Stomach (tissue), 9 donors: Measurements from ENCODE around the gene HNRNPF. TPM values are rescaled to one million over a fixed set of nuclear protein-coding genes. Genes with fewer than 3 reads are reported as not detected.

Experiments
- DNase-seq, 2 donors: peaks; one replicate each; pipeline versions ENCODE4 v3.0.0 to v3.0.0-alpha.2; 2013 to 2019
- H3K27ac ChIP-seq, 5 donors: fragments of 200-600 bp in 4 of 5; sonication (generic) in 4 of 5; one replicate each; pipeline ENCODE4 v1.5.1; 2013 to 2019; ENCODE audit warnings: mild to moderate bottlenecking in 1 of 5, moderate library complexity in 1 of 5
- H3K27me3 ChIP-seq, 3 donors: fragments of 200-600 bp; sonication (generic); one replicate each; pipeline ENCODE4 v1.5.1; 2017 to 2019; ENCODE audit warnings: mixed run types in 1 of 3
- H3K36me3 ChIP-seq, 4 donors: fragments of 200-600 bp; sonication (generic); 1 replicate in 3 of 4; 2 replicates in 1 of 4; pipeline ENCODE4 v1.5.1; 2016 to 2019
- H3K4me1 ChIP-seq, 4 donors: fragments of 200-600 bp; sonication (generic); one replicate each; pipeline ENCODE4 v1.5.1; 2016 to 2019
- H3K4me3 ChIP-seq, 4 donors: fragments of 200-600 bp; sonication (generic) in 3 of 4; one replicate each; pipeline ENCODE4 v1.5.1; 2016 to 2019; ENCODE audit warnings: mild to moderate bottlenecking in 1 of 4
- H3K9me3 ChIP-seq, 4 donors: fragments of 200-600 bp; sonication (generic); one replicate each; pipeline ENCODE4 v1.5.1; 2016 to 2019
- EP300 ChIP-seq: sonication (generic); formaldehyde crosslinking; IDR thresholded peaks from one replicate; pipeline ENCODE4 v1.6.1; 2017; ENCODE audit warnings: antibody characterized with exemption
- POLR2A ChIP-seq, 4 donors: fragments of 450-650 bp; IDR thresholded peaks; one replicate each; pipeline ENCODE4 v1.6.1; 2016; ENCODE audit warnings: antibody characterized with exemption in 4 of 4, control low read depth in 2 of 4, mild to moderate bottlenecking in 1 of 4, moderate library complexity in 1 of 4
- POLR2AphosphoS5 ChIP-seq, 3 donors: sonication (generic); formaldehyde crosslinking; IDR thresholded peaks; one replicate each; pipeline ENCODE4 v1.6.1; 2016; ENCODE audit warnings: antibody characterized with exemption in 3 of 3
- WGBS, 5 donors: extraction: QIAGEN DNeasy Blood & Tissue Kit in 3 of 5; methylation state at CpG; one replicate each; pipeline versions ENCODE4 v1.1.5 to v1.1.7; 2013 to 2018; 5-methylcytosine and 5-hydroxymethylcytosine counted together
- intact Hi-C: fragments of 100-400 bp; cut with DNase I; formaldehyde crosslinking; loops from one replicate; pipeline ENCODE4 v1.15.1; 2023; ENCODE audit warnings: low total_unique reads
- polyA plus RNA-seq, 3 donors: library from polyadenylated mRNA; stranded (reverse); fragments of 200-250 nt; gene quantifications; one replicate each; pipeline ENCODE4 v1.2.3, GENCODE V29; 2013
- total RNA-seq, 5 donors: library from RNA; depleted of rRNA; stranded (reverse); fragments of >200 nt; gene quantifications; one replicate each; pipeline versions ENCODE4 v1.1.0 to v1.2.3, GENCODE V29; 2014 to 2016
- TF ChIP-seq, protein P1 (sequence below), 7 experiments: fragments of 450-650 bp in 4 of 7; fragments of 200-600 bp in 3 of 7; sonication (generic) in 3 of 7; IDR thresholded peaks; one replicate each; pipeline ENCODE4 v1.5.1; 2016 to 2019; ENCODE audit warnings: antibody characterized with exemption in 7 of 7, control low read depth in 2 of 7, mild to moderate bottlenecking in 1 of 7
- donor health status: healthy with polysubstance abuse.
- donor health status: Bipolar disorder and iron deficiency.
- donor health status: healthy.

The HNRNPF gene
- total and polyA plus RNA-seq, 8 donors = 36.2 to 169 (median 87.3) TPM

DNA sequence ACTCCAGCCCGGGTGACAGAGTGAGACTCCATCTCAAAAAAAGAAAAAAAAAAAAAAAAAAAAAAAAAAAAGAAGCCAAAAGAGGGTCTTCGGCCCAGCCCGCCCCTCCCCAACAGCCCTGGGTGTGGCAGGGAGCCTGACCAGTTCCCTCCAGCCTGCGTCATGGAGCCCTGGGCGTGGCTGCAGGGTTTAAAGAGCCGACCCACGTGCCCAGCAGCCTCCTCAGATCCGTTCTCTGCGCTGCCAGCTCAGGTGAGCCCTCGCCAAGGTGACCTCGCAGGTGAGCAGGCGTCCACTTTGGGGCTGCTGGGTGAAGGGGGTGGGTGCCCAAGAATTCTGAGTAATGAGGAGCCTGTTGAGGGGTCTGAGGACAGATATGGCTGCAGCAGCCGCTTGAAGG lies 37.6 kb downstream of the HNRNPF start, which contains the start of gene FXYD4:
TSS of gene FXYD4 (plus strand) at position 219 of the 400 bp plus-strand sequence. CDS start 2,111 bp downstream, outside the sequence.
- Histone ChIP-seq H3K27ac (no peak within 1 kb of the TSS), H3K36me3 (no peaks in the 10 kb centered on the region), H3K4me1 (peaks cover 0 to 4% (median 2%) of the 10 kb centered on the region in 4 donors), H3K27me3 (no peaks in the 10 kb centered on the region), H3K4me3 (no peak within 1 kb of the TSS), H3K9me3 (no peaks in the 10 kb centered on the region)
- DNase-seq = peak; percentile 87 to 88
- TF ChIP-seq EP300 (no peak), POLR2A (IDR thresholded peaks at IDR 0.05) (no peak), POLR2AphosphoS5 (IDR thresholded peaks at IDR 0.05) (peak in 1 of 3 donors; percentile 20)
- TF ChIP-seq, protein P1, sequence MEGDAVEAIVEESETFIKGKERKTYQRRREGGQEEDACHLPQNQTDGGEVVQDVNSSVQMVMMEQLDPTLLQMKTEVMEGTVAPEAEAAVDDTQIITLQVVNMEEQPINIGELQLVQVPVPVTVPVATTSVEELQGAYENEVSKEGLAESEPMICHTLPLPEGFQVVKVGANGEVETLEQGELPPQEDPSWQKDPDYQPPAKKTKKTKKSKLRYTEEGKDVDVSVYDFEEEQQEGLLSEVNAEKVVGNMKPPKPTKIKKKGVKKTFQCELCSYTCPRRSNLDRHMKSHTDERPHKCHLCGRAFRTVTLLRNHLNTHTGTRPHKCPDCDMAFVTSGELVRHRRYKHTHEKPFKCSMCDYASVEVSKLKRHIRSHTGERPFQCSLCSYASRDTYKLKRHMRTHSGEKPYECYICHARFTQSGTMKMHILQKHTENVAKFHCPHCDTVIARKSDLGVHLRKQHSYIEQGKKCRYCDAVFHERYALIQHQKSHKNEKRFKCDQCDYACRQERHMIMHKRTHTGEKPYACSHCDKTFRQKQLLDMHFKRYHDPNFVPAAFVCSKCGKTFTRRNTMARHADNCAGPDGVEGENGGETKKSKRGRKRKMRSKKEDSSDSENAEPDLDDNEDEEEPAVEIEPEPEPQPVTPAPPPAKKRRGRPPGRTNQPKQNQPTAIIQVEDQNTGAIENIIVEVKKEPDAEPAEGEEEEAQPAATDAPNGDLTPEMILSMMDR (IDR thresholded peaks at IDR 0.05) = no peak
- intact Hi-C loops = no loop called here
- WGBS, 5 donors = 40 to 54% (median 50%) methylated on average over 13 of the region's 13 CpGs

- Histone ChIP-seq H3K36me3 (no peaks in the 10 kb centered on the region), H3K4me3 (no peak overlapping the region), H3K4me1 (peaks cover 0 to 4% (median 2%) of the 10 kb centered on the region in 4 donors), H3K27me3 (no peaks in the 10 kb centered on the region), H3K9me3 (no peaks in the 10 kb centered on the region), H3K27ac (no peak overlapping the region)
- 81 to 97% (median 90%) methylated on average over 4 to 9 of the region's 9 CpGs for WGBS, 5 donors
- intact Hi-C loops = no loop called here
- TF ChIP-seq, protein P1 (IDR thresholded peaks at IDR 0.05) = no peak
- TF ChIP-seq POLR2A (IDR thresholded peaks at IDR 0.05) (no peak), POLR2AphosphoS5 (IDR thresholded peaks at IDR 0.05) (no peak), EP300 (no peak)
- DNase-seq = no peak
Measured at GRCh38 chr10:43370671-43371215, 38.2 kb downstream of the HNRNPF start.

- no peak overlapping the region for H3K4me3 ChIP-seq
- H3K36me3 ChIP-seq = no peaks in the 10 kb centered on the region
- no peaks in the 10 kb centered on the region for H3K9me3 ChIP-seq
- DNase-seq = no peak
- intact Hi-C loops = no loop called here
- WGBS, 5 donors = 81 to 97% (median 95%) methylated on average over 4 of the region's 4 CpGs
- no peaks in the 10 kb centered on the region for H3K27me3 ChIP-seq
- TF ChIP-seq POLR2AphosphoS5 (IDR thresholded peaks at IDR 0.05) (no peak), POLR2A (IDR thresholded peaks at IDR 0.05) (no peak), EP300 (no peak)
- TF ChIP-seq, protein P1 (IDR thresholded peaks at IDR 0.05) = no peak
- no peak overlapping the region for H3K27ac ChIP-seq
- peaks cover 0 to 4% (median 2%) of the 10 kb centered on the region in 4 donors for H3K4me1 ChIP-seq
Measured at GRCh38 chr10:43369921-43370320, 39.1 kb downstream of the HNRNPF start.

DNA sequence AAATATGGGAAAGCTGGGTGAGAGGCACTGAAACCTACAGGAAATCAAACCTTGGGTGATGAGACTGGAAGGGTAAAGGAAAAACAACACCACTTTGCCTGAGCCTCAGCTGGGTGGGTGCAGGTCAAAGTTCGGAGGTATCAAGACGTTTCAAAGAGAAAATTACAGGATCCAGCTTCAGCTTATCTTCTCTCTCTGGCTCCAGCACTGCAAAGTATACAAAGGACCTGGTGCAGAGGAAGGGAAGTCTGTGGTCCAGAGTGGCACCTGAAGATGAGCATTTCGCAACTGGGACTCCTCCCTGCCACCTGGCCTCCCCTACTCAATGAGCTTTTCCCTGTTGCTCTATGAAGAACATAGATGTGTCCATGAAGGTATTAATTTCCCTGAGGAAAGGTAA lies 44.0 kb downstream of the HNRNPF start:
- WGBS, 5 donors = 53 to 72% (median 64%) methylated on average over 3 of the region's 3 CpGs
- Histone ChIP-seq H3K36me3 (no peaks in the 10 kb centered on the region), H3K27ac (no peak overlapping the region), H3K4me1 (peaks cover 4 to 15% (median 15%) of the 10 kb centered on the region in 4 donors), H3K27me3 (no peaks in the 10 kb centered on the region), H3K4me3 (no peak overlapping the region), H3K9me3 (no peaks in the 10 kb centered on the region)
- DNase-seq = no peak
- TF ChIP-seq POLR2AphosphoS5 (IDR thresholded peaks at IDR 0.05) (no peak), POLR2A (IDR thresholded peaks at IDR 0.05) (no peak), EP300 (no peak)
- TF ChIP-seq, protein P1 (IDR thresholded peaks at IDR 0.05) = no peak
- intact Hi-C loops = no loop called here
